ENCODE measurements around the gene SNF8. TPM values are rescaled to one million over a fixed set of nuclear protein-coding genes. Genes with fewer than 3 reads are reported as not detected.
"Not testable (repeated sequence)": the region's sequence is repeated elsewhere in the genome, so short reads cannot be mapped to it uniquely, and the experiment has no call there.

Gene SNF8
- total RNA-seq, 1 donor from 2014 or later, result 148 TPM

DNA sequence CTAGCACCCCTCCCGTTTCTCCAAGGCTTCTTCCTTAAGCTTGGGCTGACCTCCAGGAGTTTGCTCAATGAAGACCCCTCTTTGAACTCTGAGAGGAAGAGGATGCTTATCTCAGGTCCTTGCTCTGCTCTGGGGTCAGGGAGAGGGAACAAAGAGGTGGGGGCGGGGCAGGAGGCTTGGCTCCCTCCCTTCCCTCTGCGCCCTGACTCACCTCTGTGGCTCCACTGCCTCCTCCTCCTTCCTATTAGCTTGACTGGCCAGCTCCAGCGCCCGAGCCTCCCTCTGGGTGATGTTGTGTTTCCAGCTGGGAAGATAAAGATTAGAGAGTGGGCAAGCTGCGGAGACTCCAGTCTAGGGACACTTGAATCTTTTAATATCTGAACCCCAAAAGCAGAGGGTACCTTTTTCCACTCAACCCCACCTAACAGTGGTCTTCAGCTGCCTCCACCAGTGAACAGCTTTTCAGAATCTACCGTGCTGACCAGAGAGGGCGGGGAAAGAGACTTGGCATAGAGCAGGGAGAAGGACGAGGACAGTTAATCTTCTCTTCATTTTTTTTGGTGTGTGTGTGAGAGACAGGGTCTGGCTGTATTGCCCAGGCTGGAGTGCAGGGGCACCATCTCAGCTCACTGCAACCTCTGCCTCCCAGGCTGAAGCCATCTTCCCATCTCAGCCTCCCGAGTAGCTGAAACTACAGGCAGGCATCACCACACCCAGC lies 17.0 kb upstream of the SNF8 start:
- intact Hi-C loops (cut with micrococcal nuclease), result no loop called here
- Mint-ChIP-seq H3K4me1 (ENCODE audit: low read depth) (no peaks in the 10 kb centered on the region), H3K27me3 (ENCODE audit: insufficient read depth) (peaks cover 24% of the 10 kb centered on the region), H3K9me3 (no peaks in the 10 kb centered on the region), H3K36me3 (ENCODE audit: low read depth) (no peaks in the 10 kb centered on the region), H3K27ac (no peak overlapping the region), H3K4me3 (no peak overlapping the region)
- DNase-seq (ENCODE audit: low spot score), result no peak

DNA sequence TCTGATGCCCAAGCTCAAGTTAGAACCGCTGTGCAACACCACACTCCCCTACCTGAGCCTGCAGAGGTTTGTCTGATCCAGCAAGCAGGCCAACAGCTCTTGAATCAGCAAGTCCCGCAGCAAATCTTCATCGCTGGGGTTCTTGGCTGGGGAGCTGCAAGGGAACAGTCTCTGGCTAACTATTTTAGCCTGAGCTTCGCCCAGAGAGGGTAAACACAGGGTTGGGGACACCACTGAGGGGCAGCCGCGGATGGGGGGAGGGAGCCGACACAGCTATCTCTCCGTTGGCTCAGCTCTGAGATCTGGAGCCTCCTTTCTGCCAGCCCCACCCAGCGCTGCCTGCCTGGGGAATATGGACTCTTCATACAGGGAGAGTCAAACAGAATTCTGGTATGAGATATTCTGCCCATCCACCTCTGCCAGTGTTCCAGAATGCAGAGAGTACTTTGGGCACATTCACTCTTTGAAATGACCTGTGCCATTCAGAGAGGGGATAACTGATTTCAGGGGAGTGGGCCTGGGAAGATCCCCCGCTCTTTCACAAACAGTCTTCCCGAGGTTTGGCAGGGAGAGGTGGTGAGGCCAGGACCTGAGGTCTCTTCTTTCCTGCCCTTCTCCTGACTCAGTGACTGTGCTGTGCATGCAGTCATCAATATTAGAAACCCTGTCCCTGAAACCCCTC lies 16.3 kb upstream of the SNF8 start:
- Mint-ChIP-seq H3K36me3 (ENCODE audit: low read depth) (no peaks in the 10 kb centered on the region), H3K4me1 (ENCODE audit: low read depth) (no peaks in the 10 kb centered on the region), H3K27me3 (ENCODE audit: insufficient read depth) (peaks cover 27% of the 10 kb centered on the region), H3K27ac (no peak overlapping the region), H3K4me3 (no peak overlapping the region), H3K9me3 (no peaks in the 10 kb centered on the region)
- intact Hi-C loops (cut with micrococcal nuclease), result no loop called here
- no peak for DNase-seq (ENCODE audit: low spot score)

DNA sequence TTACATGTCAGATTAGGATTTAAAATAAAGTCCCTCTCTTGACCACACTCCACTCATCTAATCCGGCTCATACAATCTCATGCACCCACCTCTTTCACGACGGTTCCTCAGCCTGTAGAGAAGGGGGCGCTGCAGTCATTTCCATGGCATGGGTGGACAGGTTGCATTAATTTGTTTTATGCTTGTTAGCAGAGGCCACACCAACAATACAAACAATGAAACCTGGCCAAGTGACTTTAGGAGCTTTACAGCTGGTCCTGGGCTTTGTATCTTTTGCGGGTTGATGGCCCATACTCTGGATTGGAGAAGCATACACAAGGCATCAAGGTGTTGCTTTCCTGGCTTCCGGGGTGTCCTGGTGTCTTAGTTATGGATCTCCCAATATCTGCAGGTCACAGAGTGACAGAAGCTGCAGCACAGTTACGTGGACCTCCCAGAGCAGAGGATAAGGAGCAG lies 9.7 kb upstream of the SNF8 start:
- Mint-ChIP-seq H3K9me3 (no peaks in the 10 kb centered on the region), H3K4me1 (ENCODE audit: low read depth) (peaks cover 6% of the 10 kb centered on the region), H3K36me3 (ENCODE audit: low read depth) (no peaks in the 10 kb centered on the region), H3K4me3 (no peak overlapping the region), H3K27ac (no peak overlapping the region), H3K27me3 (ENCODE audit: insufficient read depth) (peaks cover 14% of the 10 kb centered on the region)
- intact Hi-C loops (cut with micrococcal nuclease), result no loop called here
- DNase-seq (ENCODE audit: low spot score), result no peak

DNA sequence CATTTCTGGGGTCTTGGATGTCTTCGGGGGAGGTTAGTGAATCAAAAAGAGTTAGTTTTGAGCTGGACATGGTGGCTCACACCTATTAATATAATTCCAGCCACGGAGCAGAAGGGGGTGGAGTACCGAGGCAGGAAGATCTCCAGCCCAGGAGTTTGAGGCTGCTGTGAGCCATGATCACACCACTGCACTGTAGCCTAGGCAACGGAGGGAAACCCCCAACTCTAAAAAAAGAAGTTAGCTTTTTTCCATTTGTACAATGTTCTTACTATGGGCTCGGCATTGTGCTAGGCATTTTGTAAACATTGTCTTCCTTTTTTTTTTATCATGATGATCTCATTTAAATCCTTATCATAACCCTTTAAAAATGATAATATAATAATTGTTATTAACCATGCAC lies 8.3 kb upstream of the SNF8 start:
- no peaks in the 10 kb centered on the region for H3K9me3 Mint-ChIP-seq

DNA sequence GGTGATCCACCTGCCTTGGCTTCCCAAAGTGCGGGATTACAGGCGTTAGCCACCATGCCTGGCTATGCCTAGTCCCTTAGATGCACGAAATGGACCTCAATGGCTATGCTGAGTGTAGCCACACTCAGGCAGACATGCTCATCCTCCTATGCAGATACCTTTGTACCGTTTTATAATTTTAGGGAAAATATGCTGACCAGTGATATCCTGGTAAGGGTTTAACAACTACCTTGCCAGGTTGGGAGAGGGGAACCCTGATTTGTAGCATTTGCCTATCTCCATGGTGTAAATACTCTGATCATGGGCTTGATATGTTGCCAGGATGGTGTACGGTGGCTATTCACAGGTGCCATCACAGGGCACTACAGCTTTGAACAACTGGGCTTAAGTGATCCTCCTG lies 6.9 kb upstream of the SNF8 start:
- H3K27me3 Mint-ChIP-seq (ENCODE audit: insufficient read depth), result peaks cover 10% of the 10 kb centered on the region
- intact Hi-C loops (cut with micrococcal nuclease), result no loop called here
- H3K4me3 Mint-ChIP-seq, result no peak overlapping the region
- no peaks in the 10 kb centered on the region for H3K9me3 Mint-ChIP-seq
- peaks cover 6% of the 10 kb centered on the region for H3K4me1 Mint-ChIP-seq (ENCODE audit: low read depth)
- no peaks in the 10 kb centered on the region for H3K36me3 Mint-ChIP-seq (ENCODE audit: low read depth)
- no peak for DNase-seq (ENCODE audit: low spot score)
- H3K27ac Mint-ChIP-seq, result no peak overlapping the region

More for the DNA sequence above, 8.3 kb upstream of the SNF8 start:
- Mint-ChIP-seq H3K4me3 (no peak overlapping the region), H3K27me3 (ENCODE audit: insufficient read depth) (peaks cover 11% of the 10 kb centered on the region), H3K27ac (peak overlapping the region; percentile 53), H3K36me3 (ENCODE audit: low read depth) (no peaks in the 10 kb centered on the region), H3K4me1 (ENCODE audit: low read depth) (peaks cover 6% of the 10 kb centered on the region)
- DNase-seq (ENCODE audit: low spot score), result peak; percentile 2
- intact Hi-C loops (cut with micrococcal nuclease), result no loop called here

DNA sequence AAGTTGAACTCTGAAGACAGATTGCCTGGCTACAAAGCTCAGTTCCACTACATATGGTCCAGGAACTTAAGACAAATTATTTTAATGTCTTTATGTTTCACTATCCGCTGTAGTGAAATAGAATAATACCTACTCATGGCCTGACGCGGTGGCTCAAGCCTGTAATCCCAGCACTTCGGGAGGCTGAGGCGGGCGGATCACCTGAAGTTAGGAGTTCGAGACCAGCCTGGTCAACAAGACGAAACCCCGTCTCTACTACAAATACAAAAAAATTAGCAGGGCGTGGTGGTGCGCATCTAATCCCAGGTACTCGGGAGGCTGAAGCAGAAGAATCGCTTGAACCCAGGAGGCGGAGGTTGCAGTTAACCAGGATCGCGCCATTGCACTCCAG lies 614 bp upstream of the SNF8 start:
- Mint-ChIP-seq H3K4me3 (peak overlapping the region; percentile 100), H3K4me1 (ENCODE audit: low read depth) (peaks cover 15% of the 10 kb centered on the region), H3K27ac (peak overlapping the region; percentile 92)
- intact Hi-C loops (cut with micrococcal nuclease), result loop anchor here (2.0 kb wide), 1 partner anchor 88 kb away; no protein-coding TSS in a partner anchor
- not testable (repeated sequence) for DNase-seq (ENCODE audit: low spot score); H3K9me3 Mint-ChIP-seq; H3K36me3 Mint-ChIP-seq (ENCODE audit: low read depth); H3K27me3 Mint-ChIP-seq (ENCODE audit: insufficient read depth)

DNA sequence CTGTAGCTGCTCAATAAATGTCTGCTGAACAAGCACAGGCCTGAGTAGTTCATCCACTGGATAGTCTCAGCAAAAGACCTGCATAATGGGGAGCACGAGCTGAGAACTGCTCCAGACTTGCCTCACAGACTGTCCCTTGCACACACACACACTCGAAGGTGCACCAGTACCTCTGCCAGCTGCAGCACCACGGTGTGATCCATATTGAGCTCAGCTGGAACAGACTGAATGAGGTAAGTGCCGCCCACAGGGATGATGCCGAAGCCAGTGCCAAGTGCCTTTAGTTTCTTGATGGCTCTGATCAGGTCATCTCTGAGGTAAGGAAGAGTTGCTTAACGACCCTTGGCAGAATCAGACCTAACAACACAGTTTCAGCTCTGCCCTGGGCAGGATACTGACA lies 11.6 kb downstream of the SNF8 start:
- H3K36me3 Mint-ChIP-seq (ENCODE audit: low read depth), result peaks cover 50% of the 10 kb centered on the region
- H3K4me1 Mint-ChIP-seq (ENCODE audit: low read depth), result no peaks in the 10 kb centered on the region
- DNase-seq (ENCODE audit: low spot score), result no peak
- no peak overlapping the region for H3K4me3 Mint-ChIP-seq
- H3K27ac Mint-ChIP-seq, result no peak overlapping the region
- intact Hi-C loops (cut with micrococcal nuclease), result no loop called here
- no peaks in the 10 kb centered on the region for H3K9me3 Mint-ChIP-seq
- H3K27me3 Mint-ChIP-seq (ENCODE audit: insufficient read depth), result no peaks in the 10 kb centered on the region

DNA sequence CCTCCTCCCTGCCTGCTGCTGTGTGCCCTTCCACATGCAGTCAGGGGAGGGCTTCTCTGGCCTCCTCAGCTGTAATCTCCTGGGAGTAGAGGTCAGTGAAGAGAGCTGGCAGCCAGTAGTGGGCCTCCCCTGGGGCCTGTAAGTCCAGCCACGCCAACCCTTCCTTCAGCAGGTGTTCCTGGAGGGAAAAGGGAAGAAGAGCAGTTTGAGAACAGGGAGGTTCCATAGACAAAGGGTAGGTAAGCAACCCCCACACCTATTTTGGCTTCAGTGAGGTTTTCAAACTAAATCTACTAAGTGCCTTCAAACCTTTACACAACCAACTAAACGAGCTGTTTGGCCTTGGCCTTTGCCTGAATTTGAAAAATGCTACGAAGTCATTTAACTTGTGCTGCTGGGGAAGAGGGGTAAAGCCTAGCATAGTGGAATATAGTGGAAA lies 14.2 kb downstream of the SNF8 start:
- Mint-ChIP-seq H3K27ac (peak overlapping the region; percentile 13), H3K36me3 (ENCODE audit: low read depth) (peaks cover 52% of the 10 kb centered on the region), H3K4me1 (ENCODE audit: low read depth) (peaks cover 13% of the 10 kb centered on the region), H3K4me3 (no peak overlapping the region), H3K9me3 (no peaks in the 10 kb centered on the region), H3K27me3 (ENCODE audit: insufficient read depth) (no peaks in the 10 kb centered on the region)
- DNase-seq (ENCODE audit: low spot score), result no peak
- intact Hi-C loops (cut with micrococcal nuclease), result no loop called here

DNA sequence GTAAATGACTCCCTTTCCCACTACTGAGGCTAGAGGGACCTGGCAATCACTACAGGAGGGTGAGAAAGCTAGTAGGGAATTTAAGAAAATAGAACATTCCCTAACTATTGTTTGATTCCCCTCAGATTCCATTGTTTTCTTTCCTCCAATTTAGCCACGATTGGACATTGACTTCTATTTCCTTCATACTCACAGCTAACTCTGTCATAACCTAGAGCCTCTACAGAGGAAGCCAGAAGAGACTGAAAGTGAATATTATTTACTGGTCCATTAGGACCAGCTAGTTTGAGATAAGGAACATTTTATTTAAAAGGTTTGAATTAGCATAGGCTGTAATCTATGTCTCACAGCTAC lies 14.9 kb downstream of the SNF8 start:
- peaks cover 19% of the 10 kb centered on the region for H3K4me1 Mint-ChIP-seq (ENCODE audit: low read depth)
- no peak overlapping the region for H3K4me3 Mint-ChIP-seq
- no peaks in the 10 kb centered on the region for H3K9me3 Mint-ChIP-seq
- intact Hi-C loops (cut with micrococcal nuclease), result no loop called here
- peak overlapping the region; percentile 1 for H3K27ac Mint-ChIP-seq
- H3K36me3 Mint-ChIP-seq (ENCODE audit: low read depth), result peaks cover 57% of the 10 kb centered on the region
- H3K27me3 Mint-ChIP-seq (ENCODE audit: insufficient read depth), result no peaks in the 10 kb centered on the region
- DNase-seq (ENCODE audit: low spot score), result no peak

DNA sequence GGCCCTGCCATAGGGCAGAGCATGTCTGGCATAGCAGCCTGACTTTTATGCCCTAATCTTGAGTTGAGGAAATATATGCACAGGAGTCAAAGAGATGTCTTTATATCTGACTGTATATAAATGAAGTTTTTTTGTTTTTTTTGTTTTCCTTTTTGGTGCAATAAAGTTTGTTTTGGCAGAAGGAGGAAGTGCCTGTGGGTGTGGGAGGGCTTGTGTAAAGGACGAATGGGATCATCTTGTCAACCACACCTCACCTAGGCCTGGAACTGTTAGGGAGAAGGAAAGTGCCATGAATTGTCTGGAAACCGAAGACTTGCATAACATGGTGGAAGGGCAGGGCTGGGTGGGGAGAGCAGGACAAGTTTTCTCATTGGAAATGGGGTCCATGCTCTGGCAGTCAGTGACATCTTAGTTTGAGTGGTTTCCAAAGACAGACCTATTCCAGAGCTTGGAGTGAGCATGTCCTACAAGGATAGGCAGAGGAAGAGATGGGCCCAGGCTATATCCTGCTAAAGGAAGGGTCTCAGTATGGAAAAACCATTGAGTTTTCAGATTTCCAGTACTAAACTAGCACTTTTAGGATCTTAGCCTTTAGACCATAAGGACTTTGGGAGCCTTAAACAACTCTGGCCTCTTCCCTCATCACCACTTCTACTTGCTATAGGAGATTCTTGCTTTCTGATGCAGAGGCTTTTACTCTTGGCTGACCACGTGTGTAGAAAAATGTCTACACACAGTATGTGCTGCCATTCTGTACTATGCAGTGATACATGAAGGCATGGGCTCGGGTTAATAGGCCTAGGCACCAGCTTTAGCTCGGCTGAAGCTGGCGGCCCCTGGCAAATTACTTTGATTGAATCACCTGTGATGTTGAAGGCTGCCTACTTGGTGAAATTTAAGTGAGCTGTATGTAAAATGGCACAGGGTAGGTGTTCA lies 15.5 kb downstream of the SNF8 start:
- Mint-ChIP-seq H3K27ac (peak overlapping the region; percentile 37), H3K27me3 (ENCODE audit: insufficient read depth) (no peaks in the 10 kb centered on the region), H3K4me3 (no peak overlapping the region), H3K36me3 (ENCODE audit: low read depth) (peaks cover 55% of the 10 kb centered on the region), H3K9me3 (no peaks in the 10 kb centered on the region), H3K4me1 (ENCODE audit: low read depth) (peaks cover 19% of the 10 kb centered on the region)
- intact Hi-C loops (cut with micrococcal nuclease), result no loop called here
- no peak for DNase-seq (ENCODE audit: low spot score)

DNA sequence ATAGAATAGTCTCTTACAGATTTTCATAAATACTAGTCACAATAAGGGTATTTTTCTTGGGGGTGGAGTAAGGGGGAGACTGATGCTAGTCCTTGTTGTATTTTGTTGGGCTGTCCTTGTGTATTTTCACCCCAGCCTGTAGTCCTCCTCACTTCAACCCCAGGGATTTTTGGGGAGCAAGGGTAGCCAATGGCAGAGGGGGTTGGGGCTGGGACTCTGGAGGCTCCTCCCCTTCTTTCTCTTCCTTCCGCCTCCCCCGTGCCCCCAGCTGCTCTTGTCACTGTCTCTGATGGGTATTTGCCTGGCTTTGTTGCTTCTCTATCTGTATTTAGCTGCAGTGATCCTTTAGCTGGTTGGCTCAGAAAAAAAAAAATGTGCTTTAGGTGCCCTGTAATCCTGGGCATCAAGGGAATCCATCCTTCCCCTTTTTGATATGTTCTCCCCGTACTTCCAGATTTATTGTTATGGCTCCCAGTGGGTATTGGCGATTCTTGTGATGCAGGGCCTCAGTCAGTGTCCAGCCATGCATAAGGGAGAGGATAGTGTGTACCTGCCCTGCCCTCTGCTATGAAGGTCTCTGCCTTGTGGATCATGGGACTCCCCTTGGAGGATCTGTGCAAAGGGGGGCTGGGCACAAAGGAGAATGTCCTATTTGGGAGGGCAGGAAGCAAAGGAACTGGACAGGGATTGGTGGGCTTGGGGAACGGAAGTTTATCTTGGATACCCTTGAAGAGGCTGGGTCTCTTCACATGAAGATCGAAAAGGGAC lies 16.5 kb downstream of the SNF8 start:
- no peak overlapping the region for H3K4me3 Mint-ChIP-seq
- no peaks in the 10 kb centered on the region for H3K27me3 Mint-ChIP-seq (ENCODE audit: insufficient read depth)
- H3K27ac Mint-ChIP-seq, result no peak overlapping the region
- peaks cover 19% of the 10 kb centered on the region for H3K4me1 Mint-ChIP-seq (ENCODE audit: low read depth)
- intact Hi-C loops (cut with micrococcal nuclease), result no loop called here
- DNase-seq (ENCODE audit: low spot score), result no peak
- H3K9me3 Mint-ChIP-seq, result no peaks in the 10 kb centered on the region
- peaks cover 48% of the 10 kb centered on the region for H3K36me3 Mint-ChIP-seq (ENCODE audit: low read depth)

DNA sequence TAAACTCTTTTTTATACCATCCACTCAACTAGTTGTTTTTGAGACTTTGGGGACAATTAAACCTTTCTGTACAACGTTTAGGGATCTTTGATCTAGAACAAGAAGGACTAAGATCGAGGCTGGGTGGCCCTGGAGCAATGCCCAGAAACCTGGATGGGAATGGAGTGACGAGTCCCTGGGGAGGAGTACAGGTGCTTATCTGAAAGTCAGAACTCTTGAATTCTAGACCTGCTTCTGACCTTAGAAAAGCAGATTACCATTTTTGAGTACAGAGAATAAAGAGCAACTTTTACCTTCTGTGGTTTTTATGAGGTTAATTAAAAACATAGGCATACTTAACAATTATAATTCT lies 18.7 kb downstream of the SNF8 start:
- intact Hi-C loops (cut with micrococcal nuclease), result no loop called here
- Mint-ChIP-seq H3K36me3 (ENCODE audit: low read depth) (peaks cover 51% of the 10 kb centered on the region), H3K27me3 (ENCODE audit: insufficient read depth) (no peaks in the 10 kb centered on the region), H3K9me3 (no peaks in the 10 kb centered on the region), H3K4me3 (no peak overlapping the region), H3K4me1 (ENCODE audit: low read depth) (peaks cover 19% of the 10 kb centered on the region), H3K27ac (no peak overlapping the region)
- no peak for DNase-seq (ENCODE audit: low spot score)

Measured in activated T-helper 1 cell treated with anti-CD3 and anti-CD28 coated beads, Interleukin-12 subunit alpha, Interleukin-12 subunit beta, Interleukin-2, Interleukin-4 antibody, amounts not matched to agents 30 ng/mL and 10 ng/mL and 1 ng/mL, durations not matched to agents 14 hours and 24 hours and 36 hours (primary cell).